ENCODE measurements around the gene MAST1. TPM values are rescaled to one million over a fixed set of nuclear protein-coding genes. Genes with fewer than 3 reads are reported as not detected.
A peak's percentile ranks its signal among the peaks of the same experiment; 100 is the strongest.

MAST1 gene
- total RNA-seq, 4 donors from 2014 or later = 1.2 TPM; not detected in 3

- Histone ChIP-seq H3K4me1 (no peaks in the 10 kb centered on the region), H3K27ac (no peak overlapping the region), H3K36me3 (no peaks in the 10 kb centered on the region), H3K27me3 (no peaks in the 10 kb centered on the region), H3K9me3 (no peaks in the 10 kb centered on the region), H3K4me3 (no peak overlapping the region)
- DNase-seq = no peak
- intact Hi-C loops (cut with DNase I; ENCODE audit: low total_unique reads) = no loop called here
- no peak for TF ChIP-seq POLR2A (IDR thresholded peaks at IDR 0.05)
- TF ChIP-seq CTCF (IDR thresholded peaks at IDR 0.05) = no peak
Measured at GRCh38 chr19:12864721-12865715, 26.7 kb downstream of the MAST1 start.

- Histone ChIP-seq H3K27ac (no peak overlapping the region), H3K4me1 (no peaks in the 10 kb centered on the region), H3K36me3 (no peaks in the 10 kb centered on the region), H3K27me3 (no peaks in the 10 kb centered on the region), H3K4me3 (no peak overlapping the region), H3K9me3 (no peaks in the 10 kb centered on the region)
- TF ChIP-seq CTCF (IDR thresholded peaks at IDR 0.05) (no peak), POLR2A (IDR thresholded peaks at IDR 0.05) (no peak)
- intact Hi-C loops (cut with DNase I; ENCODE audit: low total_unique reads) = no loop called here
- DNase-seq = no peak
Measured at GRCh38 chr19:12865746-12866415, 27.6 kb downstream of the MAST1 start.

- Histone ChIP-seq H3K27me3 (no peaks in the 10 kb centered on the region), H3K27ac (no peak overlapping the region), H3K36me3 (no peaks in the 10 kb centered on the region), H3K4me3 (no peak overlapping the region), H3K4me1 (no peaks in the 10 kb centered on the region), H3K9me3 (no peaks in the 10 kb centered on the region)
- TF ChIP-seq POLR2A (IDR thresholded peaks at IDR 0.05) = no peak
- no peak for TF ChIP-seq CTCF (IDR thresholded peaks at IDR 0.05)
- intact Hi-C loops (cut with DNase I; ENCODE audit: low total_unique reads) = no loop called here
- DNase-seq = no peak
Measured at GRCh38 chr19:12866416-12867119, 28.3 kb downstream of the MAST1 start.

GRCh38 chr19:12867120-12868099, 29.1 kb downstream of the MAST1 start:
- no peaks in the 10 kb centered on the region for H3K36me3 ChIP-seq
- intact Hi-C loops (cut with DNase I; ENCODE audit: low total_unique reads) = no loop called here
- DNase-seq = peak in 1 of 2 donors; percentile 57
- no peaks in the 10 kb centered on the region for H3K4me1 ChIP-seq
- H3K27ac ChIP-seq = no peak overlapping the region
- TF ChIP-seq POLR2A (IDR thresholded peaks at IDR 0.05) (no peak), CTCF (IDR thresholded peaks at IDR 0.05) (no peak)
- H3K4me3 ChIP-seq = peak overlapping the region; percentile 10 to 35
- no peaks in the 10 kb centered on the region for H3K27me3 ChIP-seq
- H3K9me3 ChIP-seq = no peaks in the 10 kb centered on the region
